ENCODE data around the gene ZNF415. TPM values are rescaled to one million over a fixed set of nuclear protein-coding genes. Genes with fewer than 3 reads are reported as not detected.

ZNF415 gene
- total RNA-seq, 1 experiment from 2014 or later = not detected

DNA sequence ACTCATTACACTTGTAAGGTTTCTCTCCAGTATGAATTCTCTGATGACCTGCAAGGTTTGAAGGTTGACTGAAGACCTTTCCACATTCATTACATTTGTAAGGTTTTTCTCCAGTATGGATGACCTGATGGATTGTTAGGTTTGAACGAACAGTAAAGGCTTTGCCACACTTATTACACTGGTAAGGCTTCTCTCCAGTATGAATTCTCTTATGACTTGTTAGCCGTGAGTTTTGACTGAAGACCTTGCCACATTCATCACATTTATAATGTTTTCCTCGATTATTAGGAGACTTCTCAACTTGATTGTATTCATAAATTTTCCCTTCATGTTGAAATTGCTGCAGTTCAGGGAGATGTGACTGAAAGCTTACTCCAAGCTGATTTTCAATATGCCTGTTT, 33.0 kb upstream of the ZNF415 start:
- TF ChIP-seq SIN3A (IDR thresholded peaks at IDR 0.05; ENCODE audit: low read depth) (no peak), ZNF274 (IDR thresholded peaks at IDR 0.05; ENCODE audit: low read depth, low read length) (peak; percentile 79)
- no peaks in the 10 kb centered on the region for H3K36me3 ChIP-seq (ENCODE audit: control insufficient read depth in 1 of 2, insufficient read depth in 2 of 2, low read length in 2 of 2)
- no peak overlapping the region for H3K4me3 ChIP-seq (replicated peaks in 1 of 2; ENCODE audit: low read depth in 1 of 2, low read length in 2 of 2)
- no TSS peak for BruUV-seq (replicated peaks)
- H3K79me2 ChIP-seq (ENCODE audit: insufficient read depth, low read length) = no peaks in the 10 kb centered on the region
- no peaks in the 10 kb centered on the region for H3K4me1 ChIP-seq (ENCODE audit: control insufficient read depth in 1 of 2, insufficient read depth in 2 of 2, low read length in 2 of 2)
- H3K27ac ChIP-seq (ENCODE audit: low read depth, low read length) = no peak overlapping the region
- no peaks in the 10 kb centered on the region for H4K20me1 ChIP-seq (ENCODE audit: insufficient read depth)
- DNase-seq (ENCODE audit: low read depth, low spot score) (no peak), ATAC-seq (no peak)
- CTCF ChIA-PET = no interaction called here
- no peaks in the 10 kb centered on the region for H3K9me2 ChIP-seq (ENCODE audit: insufficient read depth)
- H3K4me2 ChIP-seq (ENCODE audit: low read length) = no peak overlapping the region
- H3K9ac ChIP-seq (ENCODE audit: low read length) = no peak overlapping the region
- no peak overlapping the region for H2AFZ ChIP-seq (ENCODE audit: low read depth, low read length, poor library complexity, severe bottlenecking)
- H3K9me3 ChIP-seq (ENCODE audit: control insufficient read depth in 1 of 2, insufficient read depth in 1 of 2, low read depth in 1 of 2, low read length in 2 of 2) = peaks cover 12 to 22% of the 10 kb centered on the region in 2 experiments; a peak in 2 of 4 replicates
- POLR2A ChIA-PET = no interaction called here
- intact Hi-C loops (cut with micrococcal nuclease) = no loop called here
- H3K27me3 ChIP-seq (ENCODE audit: insufficient read depth, low read length) = no peaks in the 10 kb centered on the region
- RAD21 ChIA-PET (ENCODE audit: low non-redundant PET in 1 of 2, low total read pairs in 2 of 2, uncharacterized antibody in 2 of 2, unreplicated experiment in 2 of 2) = no interaction called here

DNA sequence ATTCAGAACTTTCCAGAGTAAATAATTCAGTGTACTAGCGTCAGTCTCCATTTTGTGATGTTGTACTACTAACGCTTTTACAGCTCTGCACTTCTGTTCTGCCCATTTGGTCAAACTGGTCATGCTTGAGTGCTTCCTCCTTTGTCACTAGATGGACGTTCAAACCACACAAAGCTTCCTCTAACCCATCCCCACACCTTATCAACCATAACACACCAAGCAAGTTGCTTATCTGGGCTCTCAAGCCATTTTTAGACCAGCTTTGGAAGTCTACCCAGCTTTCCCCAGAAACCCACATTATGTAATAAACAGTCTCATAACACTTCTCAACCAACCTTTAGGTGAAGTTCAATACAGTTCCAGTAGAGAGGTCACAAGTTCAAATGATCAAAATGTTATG, 28.4 kb upstream of the ZNF415 start:
- no peak for DNase-seq (ENCODE audit: low read depth, low spot score)
- Histone ChIP-seq H3K4me2 (ENCODE audit: low read length) (no peak overlapping the region), H3K4me3 (replicated peaks in 1 of 2; ENCODE audit: low read depth in 1 of 2, low read length in 2 of 2) (no peak overlapping the region), H3K79me2 (ENCODE audit: insufficient read depth, low read length) (no peaks in the 10 kb centered on the region), H3K36me3 (ENCODE audit: control insufficient read depth in 1 of 2, insufficient read depth in 2 of 2, low read length in 2 of 2) (no peaks in the 10 kb centered on the region), H3K27me3 (ENCODE audit: insufficient read depth, low read length) (no peaks in the 10 kb centered on the region), H3K4me1 (ENCODE audit: control insufficient read depth in 1 of 2, insufficient read depth in 2 of 2, low read length in 2 of 2) (no peaks in the 10 kb centered on the region), H3K9me2 (ENCODE audit: insufficient read depth) (no peaks in the 10 kb centered on the region), H3K9ac (ENCODE audit: low read length) (no peak overlapping the region), H3K9me3 (ENCODE audit: control insufficient read depth in 1 of 2, insufficient read depth in 1 of 2, low read depth in 1 of 2, low read length in 2 of 2) (peaks cover 8 to 13% of the 10 kb centered on the region in 2 experiments; a peak in 2 of 4 replicates), H3K27ac (ENCODE audit: low read depth, low read length) (no peak overlapping the region), H2AFZ (ENCODE audit: low read depth, low read length, poor library complexity, severe bottlenecking) (no peak overlapping the region), H4K20me1 (ENCODE audit: insufficient read depth) (no peaks in the 10 kb centered on the region)
- intact Hi-C loops (cut with micrococcal nuclease) = no loop called here
- CTCF ChIA-PET = no interaction called here
- ATAC-seq = no peak
- RAD21 ChIA-PET (ENCODE audit: low non-redundant PET in 1 of 2, low total read pairs in 2 of 2, uncharacterized antibody in 2 of 2, unreplicated experiment in 2 of 2) = no interaction called here
- POLR2A ChIA-PET = no interaction called here
- BruUV-seq (replicated peaks) = no TSS peak
- no peak for TF ChIP-seq SP1 (IDR thresholded peaks at IDR 0.05; ENCODE audit: low read depth)
- TF ChIP-seq, protein P1, sequence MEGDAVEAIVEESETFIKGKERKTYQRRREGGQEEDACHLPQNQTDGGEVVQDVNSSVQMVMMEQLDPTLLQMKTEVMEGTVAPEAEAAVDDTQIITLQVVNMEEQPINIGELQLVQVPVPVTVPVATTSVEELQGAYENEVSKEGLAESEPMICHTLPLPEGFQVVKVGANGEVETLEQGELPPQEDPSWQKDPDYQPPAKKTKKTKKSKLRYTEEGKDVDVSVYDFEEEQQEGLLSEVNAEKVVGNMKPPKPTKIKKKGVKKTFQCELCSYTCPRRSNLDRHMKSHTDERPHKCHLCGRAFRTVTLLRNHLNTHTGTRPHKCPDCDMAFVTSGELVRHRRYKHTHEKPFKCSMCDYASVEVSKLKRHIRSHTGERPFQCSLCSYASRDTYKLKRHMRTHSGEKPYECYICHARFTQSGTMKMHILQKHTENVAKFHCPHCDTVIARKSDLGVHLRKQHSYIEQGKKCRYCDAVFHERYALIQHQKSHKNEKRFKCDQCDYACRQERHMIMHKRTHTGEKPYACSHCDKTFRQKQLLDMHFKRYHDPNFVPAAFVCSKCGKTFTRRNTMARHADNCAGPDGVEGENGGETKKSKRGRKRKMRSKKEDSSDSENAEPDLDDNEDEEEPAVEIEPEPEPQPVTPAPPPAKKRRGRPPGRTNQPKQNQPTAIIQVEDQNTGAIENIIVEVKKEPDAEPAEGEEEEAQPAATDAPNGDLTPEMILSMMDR (IDR thresholded peaks at IDR 0.05 in 2 of 3, conservative IDR thresholded peaks at IDR 0.05 in 1 of 3; ENCODE audit: borderline replicate concordance in 1 of 3, insufficient read depth in 1 of 3, low read depth in 2 of 3, low read length in 2 of 3) = no peak
- TF ChIP-seq SIN3A (IDR thresholded peaks at IDR 0.05; ENCODE audit: low read depth) = no peak
- TF ChIP-seq ZFX (IDR thresholded peaks at IDR 0.05) = no peak
- TF ChIP-seq, protein P2, sequence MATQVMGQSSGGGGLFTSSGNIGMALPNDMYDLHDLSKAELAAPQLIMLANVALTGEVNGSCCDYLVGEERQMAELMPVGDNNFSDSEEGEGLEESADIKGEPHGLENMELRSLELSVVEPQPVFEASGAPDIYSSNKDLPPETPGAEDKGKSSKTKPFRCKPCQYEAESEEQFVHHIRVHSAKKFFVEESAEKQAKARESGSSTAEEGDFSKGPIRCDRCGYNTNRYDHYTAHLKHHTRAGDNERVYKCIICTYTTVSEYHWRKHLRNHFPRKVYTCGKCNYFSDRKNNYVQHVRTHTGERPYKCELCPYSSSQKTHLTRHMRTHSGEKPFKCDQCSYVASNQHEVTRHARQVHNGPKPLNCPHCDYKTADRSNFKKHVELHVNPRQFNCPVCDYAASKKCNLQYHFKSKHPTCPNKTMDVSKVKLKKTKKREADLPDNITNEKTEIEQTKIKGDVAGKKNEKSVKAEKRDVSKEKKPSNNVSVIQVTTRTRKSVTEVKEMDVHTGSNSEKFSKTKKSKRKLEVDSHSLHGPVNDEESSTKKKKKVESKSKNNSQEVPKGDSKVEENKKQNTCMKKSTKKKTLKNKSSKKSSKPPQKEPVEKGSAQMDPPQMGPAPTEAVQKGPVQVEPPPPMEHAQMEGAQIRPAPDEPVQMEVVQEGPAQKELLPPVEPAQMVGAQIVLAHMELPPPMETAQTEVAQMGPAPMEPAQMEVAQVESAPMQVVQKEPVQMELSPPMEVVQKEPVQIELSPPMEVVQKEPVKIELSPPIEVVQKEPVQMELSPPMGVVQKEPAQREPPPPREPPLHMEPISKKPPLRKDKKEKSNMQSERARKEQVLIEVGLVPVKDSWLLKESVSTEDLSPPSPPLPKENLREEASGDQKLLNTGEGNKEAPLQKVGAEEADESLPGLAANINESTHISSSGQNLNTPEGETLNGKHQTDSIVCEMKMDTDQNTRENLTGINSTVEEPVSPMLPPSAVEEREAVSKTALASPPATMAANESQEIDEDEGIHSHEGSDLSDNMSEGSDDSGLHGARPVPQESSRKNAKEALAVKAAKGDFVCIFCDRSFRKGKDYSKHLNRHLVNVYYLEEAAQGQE (IDR thresholded peaks at IDR 0.05; ENCODE audit: low read depth) = no peak
- TF ChIP-seq ZNF274 (IDR thresholded peaks at IDR 0.05; ENCODE audit: low read depth, low read length) = no peak
- no peak for TF ChIP-seq JUND (IDR thresholded peaks at IDR 0.05)
- TF ChIP-seq, protein P3, sequence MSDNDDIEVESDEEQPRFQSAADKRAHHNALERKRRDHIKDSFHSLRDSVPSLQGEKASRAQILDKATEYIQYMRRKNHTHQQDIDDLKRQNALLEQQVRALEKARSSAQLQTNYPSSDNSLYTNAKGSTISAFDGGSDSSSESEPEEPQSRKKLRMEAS (IDR thresholded peaks at IDR 0.05) = no peak
- TF ChIP-seq, protein P4, sequence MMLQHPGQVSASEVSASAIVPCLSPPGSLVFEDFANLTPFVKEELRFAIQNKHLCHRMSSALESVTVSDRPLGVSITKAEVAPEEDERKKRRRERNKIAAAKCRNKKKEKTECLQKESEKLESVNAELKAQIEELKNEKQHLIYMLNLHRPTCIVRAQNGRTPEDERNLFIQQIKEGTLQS (IDR thresholded peaks at IDR 0.05) = no peak
- TF ChIP-seq EGR1 (IDR thresholded peaks at IDR 0.05; ENCODE audit: low read depth) = no peak
- TF ChIP-seq POLR2AphosphoS5 (IDR thresholded peaks at IDR 0.05; ENCODE audit: low read depth, low read length) = no peak
- no peak for TF ChIP-seq TCF7L2 (IDR thresholded peaks at IDR 0.05; ENCODE audit: borderline replicate concordance, extremely low read depth, insufficient read depth, insufficient read length)
- no peak for TF ChIP-seq EZH2phosphoT487 (IDR thresholded peaks at IDR 0.05; ENCODE audit: borderline replicate concordance)

All from HCT116 (cell line).